ENCODE data around the gene CCT7.

DNA sequence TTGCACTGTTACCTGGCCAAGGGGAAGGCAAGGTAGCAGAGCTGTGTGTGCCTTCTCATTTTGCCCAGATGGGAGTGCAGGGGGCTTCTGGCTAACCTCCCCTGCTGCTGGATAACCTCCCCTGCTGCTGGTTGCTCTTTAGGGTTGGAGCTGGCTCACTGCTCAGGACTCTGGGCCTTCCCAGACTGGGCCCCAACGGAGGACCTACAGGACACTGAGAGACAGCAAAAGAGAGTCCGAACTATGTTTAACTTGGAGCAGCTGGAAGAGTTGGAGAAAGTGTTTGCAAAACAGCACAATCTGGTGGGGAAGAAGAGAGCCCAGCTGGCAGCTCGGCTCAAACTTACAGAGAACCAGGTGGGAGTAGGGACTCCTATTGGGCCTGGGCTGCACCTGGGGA is 25.9 kb upstream of the CCT7 start:
- TF ChIP-seq, protein P1, sequence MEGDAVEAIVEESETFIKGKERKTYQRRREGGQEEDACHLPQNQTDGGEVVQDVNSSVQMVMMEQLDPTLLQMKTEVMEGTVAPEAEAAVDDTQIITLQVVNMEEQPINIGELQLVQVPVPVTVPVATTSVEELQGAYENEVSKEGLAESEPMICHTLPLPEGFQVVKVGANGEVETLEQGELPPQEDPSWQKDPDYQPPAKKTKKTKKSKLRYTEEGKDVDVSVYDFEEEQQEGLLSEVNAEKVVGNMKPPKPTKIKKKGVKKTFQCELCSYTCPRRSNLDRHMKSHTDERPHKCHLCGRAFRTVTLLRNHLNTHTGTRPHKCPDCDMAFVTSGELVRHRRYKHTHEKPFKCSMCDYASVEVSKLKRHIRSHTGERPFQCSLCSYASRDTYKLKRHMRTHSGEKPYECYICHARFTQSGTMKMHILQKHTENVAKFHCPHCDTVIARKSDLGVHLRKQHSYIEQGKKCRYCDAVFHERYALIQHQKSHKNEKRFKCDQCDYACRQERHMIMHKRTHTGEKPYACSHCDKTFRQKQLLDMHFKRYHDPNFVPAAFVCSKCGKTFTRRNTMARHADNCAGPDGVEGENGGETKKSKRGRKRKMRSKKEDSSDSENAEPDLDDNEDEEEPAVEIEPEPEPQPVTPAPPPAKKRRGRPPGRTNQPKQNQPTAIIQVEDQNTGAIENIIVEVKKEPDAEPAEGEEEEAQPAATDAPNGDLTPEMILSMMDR (conservative IDR thresholded peaks at IDR 0.05 in 1 of 2, IDR thresholded peaks at IDR 0.05 in 1 of 2; ENCODE audit: extremely low read depth in 1 of 2, insufficient read depth in 1 of 2, low read depth in 1 of 2, low read length in 2 of 2) = no peak
- TF ChIP-seq EZH2 (IDR thresholded peaks at IDR 0.05; ENCODE audit: borderline replicate concordance, low read length) = no peak

All from mammary epithelial cell (primary cell).